Measurements from ENCODE around the gene FOLH1. TPM values are rescaled to one million over a fixed set of nuclear protein-coding genes. Genes with fewer than 3 reads are reported as not detected.
A peak's percentile ranks its signal among the peaks of the same experiment; 100 is the strongest.
"Not testable (repeated sequence)": the region's sequence is repeated elsewhere in the genome, so short reads cannot be mapped to it uniquely, and the experiment has no call there.

Gene FOLH1
- 0.54 TPM for total RNA-seq

DNA sequence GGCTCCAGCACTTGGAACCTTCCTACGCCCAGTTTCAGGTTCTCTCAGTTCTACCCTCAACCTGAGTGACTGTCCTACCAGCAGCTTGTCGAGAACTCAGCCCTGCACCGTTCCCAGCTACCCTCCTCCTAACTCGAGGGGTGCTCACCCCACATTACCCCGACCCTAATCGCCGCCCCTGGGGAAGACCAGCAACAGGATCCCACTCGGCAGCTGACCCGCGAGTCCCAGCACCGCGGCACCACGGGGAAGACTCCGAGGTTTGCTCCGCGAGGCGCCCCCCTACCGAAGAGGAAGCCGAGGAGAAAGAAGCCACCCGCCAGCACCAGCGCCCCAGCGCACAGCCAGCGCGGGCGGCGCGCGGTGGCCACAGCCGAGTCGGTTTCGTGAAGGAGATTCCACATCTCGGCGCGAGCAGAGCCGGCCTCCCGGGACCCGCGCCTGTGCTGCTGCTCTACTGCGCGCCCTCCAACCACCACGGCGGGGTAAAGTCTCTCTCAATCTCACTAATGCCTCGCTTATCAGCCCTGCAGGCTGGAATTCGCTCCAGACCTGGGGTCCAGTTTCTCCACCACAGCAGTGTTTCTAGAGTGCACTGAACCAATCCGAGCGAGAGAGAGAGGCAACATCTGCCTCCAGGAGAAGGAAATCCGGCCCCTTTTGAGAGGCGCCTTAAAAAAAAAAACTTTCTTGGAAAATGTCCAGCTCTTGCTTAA is at the start of gene FOLH1:
Gene FOLH1, minus strand, starts transcription at position 597 of the 716 bp plus-strand sequence. Its CDS starts 193 bp downstream, at position 404.
- DNase-seq (ENCODE audit: low read depth in 2 of 3, low spot score in 2 of 3): peak in 2 of 3 donors; percentile 39 to 62

DNA sequence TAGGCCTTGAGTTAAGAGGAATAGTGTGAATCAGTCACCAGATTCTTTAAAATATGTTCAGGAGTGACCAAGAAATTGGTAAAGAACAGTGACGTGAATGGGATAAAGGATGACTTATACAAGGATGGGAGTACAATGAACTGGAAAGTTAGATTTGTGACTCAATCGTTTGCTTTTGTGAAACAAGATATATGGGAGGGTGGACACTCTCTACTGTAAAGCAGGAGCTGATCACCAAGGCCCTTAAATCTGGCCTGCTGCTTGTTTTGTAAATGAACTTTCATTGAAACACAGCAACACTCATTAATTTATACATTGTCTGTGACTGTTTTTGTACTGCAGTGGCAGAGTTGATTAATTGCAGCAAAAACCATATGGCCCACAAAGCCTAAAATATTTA is 46.7 kb upstream of the FOLH1 start:
- not testable (repeated sequence) for DNase-seq (ENCODE audit: low read depth in 2 of 3, low spot score in 2 of 3)

DNA sequence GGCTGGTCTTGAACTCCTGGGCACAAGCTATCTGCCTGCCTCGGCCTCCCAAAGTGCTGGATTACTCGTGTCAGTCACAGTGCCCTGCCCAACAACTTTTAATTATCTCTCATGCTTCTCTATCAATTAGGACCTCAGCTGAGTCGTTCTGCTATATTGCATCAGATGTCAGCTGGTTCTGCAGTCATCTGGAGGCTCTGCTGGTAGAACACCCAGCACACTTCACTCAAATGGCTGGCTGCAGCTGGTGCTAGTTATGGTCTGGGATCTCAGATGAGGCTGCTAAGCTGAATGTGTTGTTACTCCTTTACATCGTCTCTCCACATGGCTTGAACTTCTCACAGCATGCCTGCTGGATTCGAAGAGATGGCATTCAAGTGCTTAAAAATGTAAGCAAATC is 42.8 kb upstream of the FOLH1 start:
- not testable (repeated sequence) for DNase-seq (ENCODE audit: low read depth in 2 of 3, low spot score in 2 of 3)

DNA sequence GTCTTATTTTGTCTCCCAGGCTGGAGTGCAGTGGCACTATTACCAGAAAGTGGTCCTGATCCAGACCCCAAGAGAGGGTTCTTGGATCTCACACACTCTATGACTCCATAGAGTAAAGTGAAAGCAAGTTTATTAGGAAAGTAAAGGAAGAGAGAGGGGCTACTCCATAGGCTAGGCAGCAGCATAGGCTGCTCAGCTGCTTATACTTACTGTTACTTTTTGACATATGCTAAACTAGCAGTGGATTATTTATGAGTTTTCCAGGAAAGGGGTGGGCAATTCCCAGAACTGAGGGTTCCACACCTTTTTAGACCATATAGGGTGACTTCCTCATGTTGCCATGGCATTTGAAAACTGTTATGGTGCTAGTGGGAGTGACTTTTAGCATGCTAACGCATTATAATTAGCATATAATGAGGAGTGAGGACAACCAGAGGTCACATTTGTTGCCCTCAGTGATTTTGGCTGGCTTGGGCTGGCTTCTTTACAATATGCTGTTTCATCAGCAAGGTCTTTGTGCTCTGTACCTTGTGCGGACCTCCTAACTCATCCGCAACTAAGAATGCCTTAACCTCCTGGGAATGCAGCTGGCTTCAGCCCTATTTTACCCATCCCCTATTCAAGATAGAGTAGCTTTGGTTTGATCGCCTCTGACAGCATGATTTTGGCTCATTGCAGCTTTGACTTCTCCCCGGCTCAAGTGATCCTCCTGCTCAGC is 42.2 kb upstream of the FOLH1 start:
- not testable (repeated sequence) for DNase-seq (ENCODE audit: low read depth in 2 of 3, low spot score in 2 of 3)

DNA sequence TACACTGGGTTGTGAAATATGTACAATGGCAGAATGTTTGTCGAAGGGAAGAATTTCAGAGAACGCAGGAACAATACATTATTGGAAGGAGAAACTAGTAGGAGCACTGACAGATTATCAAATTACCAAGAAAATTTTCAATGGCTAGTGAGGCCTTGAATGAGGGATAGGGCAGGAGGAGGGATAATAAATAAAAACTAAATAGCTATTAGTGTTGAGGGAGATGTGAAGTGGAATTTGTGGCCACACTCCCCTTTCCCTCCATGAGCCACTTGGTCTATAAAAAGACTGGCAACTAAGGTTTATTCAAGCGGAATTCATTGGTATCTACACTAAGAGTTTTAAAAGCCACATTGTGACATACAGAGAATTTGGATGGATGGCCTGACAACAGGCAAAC is 41.0 kb upstream of the FOLH1 start:
- not testable (repeated sequence) for DNase-seq (ENCODE audit: low read depth in 2 of 3, low spot score in 2 of 3)

DNA sequence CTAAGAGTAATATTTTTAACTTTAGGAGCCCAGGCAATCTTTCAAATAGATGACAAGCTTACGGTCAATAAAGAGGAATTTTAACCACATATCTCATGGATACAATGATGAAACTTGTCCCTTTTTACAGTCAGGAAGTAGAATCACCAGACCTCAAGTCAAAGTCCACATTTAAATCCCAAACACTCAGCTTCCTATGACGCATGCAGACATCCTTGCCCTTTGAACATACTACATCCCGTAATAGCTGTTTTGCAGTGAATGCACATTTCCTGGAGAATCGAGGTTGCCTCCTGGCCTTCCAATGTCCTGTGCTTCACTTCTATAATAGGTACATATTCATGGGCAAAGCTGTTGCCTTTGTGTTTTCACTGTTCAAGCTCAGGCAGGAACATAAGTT is 25.3 kb upstream of the FOLH1 start:
- DNase-seq (ENCODE audit: low read depth in 2 of 3, low spot score in 2 of 3): not testable (repeated sequence)

DNA sequence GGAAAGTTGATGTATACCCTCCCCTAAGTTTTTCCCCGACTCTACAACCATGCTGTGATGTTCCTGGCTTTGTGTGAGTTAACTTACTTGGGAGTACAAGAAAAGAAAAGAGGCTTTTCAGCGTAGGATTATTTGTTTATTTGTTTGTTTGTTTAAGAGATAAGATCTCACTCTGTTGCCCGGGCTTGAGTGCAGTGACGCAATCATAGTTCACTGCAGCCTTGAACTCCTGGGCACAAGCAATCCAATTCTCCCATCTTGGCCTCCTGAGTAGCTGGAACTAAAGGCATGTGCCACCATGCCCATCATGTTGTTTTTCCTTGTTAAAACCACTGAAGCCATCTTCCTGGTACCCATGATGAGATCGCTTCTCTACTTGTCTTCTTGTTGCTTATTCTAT is 24.6 kb upstream of the FOLH1 start:
- DNase-seq (ENCODE audit: low read depth in 2 of 3, low spot score in 2 of 3): not testable (repeated sequence)

DNA sequence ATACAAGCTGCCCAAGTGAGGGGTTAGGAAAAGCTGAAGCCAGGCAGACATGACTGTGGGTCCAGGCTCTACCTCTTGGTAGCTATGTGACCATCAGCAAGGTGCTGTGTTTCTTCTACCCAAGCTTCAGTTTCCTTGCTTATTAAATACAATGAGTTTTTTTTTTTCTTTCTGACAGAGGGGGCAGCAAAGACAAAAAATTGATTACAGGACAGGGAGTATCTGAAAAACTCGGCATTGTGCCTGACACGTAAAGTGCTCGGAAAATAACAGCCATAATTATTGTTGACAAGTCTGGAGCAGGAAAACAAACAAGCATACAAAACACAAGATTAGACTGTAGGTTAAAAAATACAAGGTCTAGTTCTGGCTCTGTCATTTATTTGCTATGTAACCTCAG is 23.3 kb upstream of the FOLH1 start:
- not testable (repeated sequence) for DNase-seq (ENCODE audit: low read depth in 2 of 3, low spot score in 2 of 3)

DNA sequence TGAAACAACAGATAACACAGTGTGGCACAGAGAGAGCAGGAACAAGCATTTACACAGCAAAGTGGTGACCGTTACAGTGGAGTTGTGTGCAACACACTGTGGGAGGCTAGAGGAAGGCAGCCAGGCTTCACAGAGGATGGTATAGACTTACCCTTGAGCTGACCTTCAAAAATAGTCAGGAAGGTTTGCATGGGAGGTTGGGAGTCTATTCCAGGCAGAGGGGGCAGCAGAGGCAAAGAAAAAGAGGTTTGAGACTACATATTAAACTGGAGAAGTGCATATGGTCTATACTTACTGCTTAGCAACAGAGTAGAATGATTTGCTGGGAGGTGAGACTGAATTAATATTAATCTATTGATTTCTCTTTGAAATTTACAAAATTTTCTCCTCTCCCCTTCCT is 22.1 kb upstream of the FOLH1 start:
- not testable (repeated sequence) for DNase-seq (ENCODE audit: low read depth in 2 of 3, low spot score in 2 of 3)

DNA sequence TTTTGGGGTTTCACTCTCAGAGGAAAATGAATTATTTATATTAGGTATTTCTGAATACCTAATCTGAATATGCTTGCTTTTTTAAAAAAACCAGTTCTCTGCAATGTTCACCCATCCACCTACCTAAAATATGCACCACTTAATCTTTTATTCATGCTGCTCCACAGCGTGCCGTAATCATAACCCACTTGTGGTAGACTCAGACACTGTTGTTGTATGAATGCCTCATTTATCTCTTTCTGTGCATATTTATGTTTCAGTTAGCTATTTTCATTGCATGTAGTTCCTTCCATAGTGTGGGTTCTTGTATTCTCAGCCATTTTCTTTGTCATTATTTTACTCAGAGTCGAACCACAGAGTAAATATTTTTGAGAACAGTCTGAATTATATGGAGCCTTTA is 21.6 kb upstream of the FOLH1 start:
- DNase-seq (ENCODE audit: low read depth in 2 of 3, low spot score in 2 of 3): not testable (repeated sequence)

DNA sequence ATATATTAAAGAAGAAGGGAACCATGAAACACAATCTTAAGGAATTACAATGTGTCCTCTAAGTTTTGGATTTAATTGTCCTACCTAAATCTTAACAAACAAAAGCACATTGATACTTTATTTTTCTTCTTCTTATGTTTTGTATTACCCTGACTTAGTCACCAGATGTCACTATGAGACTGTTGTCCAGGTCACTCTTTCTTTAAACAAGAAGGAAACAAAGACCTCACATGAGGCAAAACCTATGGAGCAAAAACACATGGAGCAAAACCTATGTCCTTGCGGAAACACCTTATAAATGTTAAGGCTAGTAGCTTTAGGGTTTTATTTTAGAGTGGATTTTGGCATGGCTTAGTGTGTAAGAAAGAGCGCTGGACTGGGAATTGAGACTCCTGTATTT is 20.7 kb upstream of the FOLH1 start:
- not testable (repeated sequence) for DNase-seq (ENCODE audit: low read depth in 2 of 3, low spot score in 2 of 3)

DNA sequence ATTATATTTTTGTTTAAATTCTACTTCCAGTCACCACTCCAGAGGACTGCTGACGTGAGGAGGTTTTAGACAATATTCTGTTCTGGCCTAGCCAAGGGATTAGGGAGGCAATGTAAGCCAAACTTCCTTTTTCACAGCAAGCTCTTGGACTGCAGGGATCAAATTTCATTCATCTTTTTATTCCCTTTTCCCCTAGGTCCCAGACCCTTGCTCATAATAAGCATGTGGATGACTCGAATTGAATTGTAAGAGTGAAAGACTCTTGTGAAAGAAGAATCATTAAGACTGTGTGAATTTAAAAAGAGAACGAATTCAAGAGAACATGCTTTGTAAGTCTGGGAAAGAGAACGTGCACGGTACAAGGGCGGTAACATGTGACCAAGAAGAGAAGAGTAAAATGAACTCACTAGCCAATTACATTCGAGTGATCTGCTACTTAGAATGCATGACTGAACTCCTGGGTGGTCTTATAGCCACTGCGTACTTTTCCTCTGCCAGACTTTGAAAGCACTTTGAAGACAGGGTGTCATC is 16.9 kb upstream of the FOLH1 start:
- not testable (repeated sequence) for DNase-seq (ENCODE audit: low read depth in 2 of 3, low spot score in 2 of 3)

DNA sequence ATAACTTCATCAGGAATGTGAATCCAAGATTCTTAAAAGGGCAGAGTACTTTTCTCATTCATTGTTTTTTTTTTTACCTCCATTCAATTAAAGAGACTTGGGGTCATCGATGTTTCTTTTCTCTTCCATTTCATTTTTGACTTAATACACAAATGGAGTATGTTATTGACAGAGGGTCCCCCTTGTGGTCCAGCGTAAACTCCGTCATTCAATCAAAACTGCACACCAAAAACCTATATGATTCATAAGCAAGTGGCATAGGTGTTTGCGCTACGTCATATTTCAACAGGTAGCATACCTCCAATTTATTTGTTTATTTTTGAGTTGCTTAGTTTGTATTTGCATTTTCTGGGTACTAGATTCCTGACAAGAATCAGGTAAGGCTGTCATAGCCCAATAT is 12.7 kb upstream of the FOLH1 start:
- DNase-seq (ENCODE audit: low read depth in 2 of 3, low spot score in 2 of 3): peak in 1 of 3 donors; percentile 1

DNA sequence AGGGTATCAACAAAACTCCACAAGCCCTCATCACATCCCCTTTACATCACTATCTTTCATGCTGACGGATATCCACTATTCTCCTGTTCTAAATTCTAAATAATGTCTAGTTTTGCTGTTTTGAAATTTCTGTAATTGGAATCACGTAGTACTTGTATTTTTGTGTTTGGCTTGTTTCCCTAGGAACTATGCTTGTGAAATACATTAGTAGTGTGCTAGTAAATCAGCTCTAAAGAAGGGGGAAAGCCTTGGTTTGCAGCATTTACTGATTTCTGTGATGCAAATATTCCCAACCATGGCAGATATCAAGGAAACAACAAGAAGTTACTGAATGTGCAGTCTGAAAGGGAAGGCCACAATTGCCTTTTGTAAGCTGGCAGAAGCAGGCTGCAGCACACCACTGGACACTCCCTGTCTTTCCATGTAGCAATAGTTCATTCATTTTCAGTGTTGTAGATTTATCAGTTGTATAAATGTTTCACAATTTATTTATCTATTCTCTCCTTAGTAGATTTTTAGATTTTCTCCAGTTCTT is 4.7 kb upstream of the FOLH1 start:
- DNase-seq (ENCODE audit: low read depth in 2 of 3, low spot score in 2 of 3): no peak

DNA sequence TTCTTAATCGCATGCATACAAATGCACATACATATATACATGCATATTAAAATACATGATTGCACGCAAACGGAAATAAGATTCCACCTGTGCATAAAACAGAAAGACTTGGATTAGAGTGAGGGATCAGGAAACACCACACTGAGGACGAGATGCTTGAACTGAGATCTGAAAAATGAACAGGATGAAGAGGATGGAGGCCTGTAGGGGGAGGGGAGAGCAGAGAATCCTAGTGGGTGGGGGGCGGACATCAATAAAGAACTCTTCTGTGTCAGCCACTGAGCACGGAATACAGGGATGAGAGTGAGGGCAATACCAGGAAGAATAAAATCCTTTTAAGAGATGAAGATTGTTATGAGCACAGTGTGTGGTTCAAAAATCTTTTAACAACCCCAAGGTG is 1.4 kb downstream of the FOLH1 start:
- DNase-seq (ENCODE audit: low read depth in 2 of 3, low spot score in 2 of 3): not testable (repeated sequence)

DNA sequence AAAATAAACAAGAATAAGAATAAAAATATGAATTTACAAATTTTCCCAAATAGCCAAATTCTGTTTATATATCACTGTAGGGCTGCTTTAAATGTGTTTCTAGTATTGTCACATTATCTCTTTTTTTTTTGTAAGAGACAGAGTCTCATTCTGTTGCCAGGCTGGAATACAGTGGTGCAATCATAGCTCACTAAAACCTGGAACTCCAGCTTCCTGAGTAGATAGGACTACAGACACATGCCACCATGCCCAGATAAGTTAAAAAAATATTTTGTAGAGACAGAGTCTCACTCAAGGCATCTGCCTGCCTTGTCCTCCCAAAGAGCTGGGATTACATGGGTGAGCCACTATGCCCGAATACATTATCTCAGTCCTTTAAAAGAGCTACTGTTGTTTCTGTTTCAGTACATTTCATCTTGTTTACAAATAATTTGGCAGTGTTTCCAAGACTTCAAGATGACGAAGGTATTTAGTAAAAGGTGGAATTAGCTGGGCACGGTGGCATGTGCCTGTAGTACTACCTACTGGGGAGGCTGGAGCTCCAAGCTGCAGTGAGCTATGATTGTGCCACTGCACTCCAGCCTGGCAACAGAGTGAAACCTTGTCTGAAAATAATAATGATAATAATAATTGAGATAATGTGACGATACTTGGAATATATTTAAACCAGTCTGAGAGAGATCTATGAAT is 6.0 kb downstream of the FOLH1 start:
- no peak for DNase-seq (ENCODE audit: low read depth in 2 of 3, low spot score in 2 of 3)

DNA sequence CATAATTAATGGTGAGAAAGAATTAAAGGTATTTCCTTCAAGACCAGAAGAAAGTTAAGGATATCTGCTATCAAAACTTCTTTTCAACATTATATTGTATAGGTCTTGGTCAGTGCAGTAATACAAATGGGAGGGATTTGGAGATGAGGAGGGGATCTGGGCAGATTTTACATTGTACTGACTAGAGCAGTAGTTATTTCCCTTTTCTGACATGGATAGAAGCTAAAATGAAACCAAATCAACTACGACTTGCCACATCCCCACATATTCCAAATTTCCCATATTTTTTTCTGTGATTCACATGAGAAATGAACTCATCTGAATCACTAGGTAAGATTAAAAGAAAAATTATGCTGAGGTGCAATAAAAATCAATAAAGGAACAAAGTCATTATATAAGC is 11.6 kb downstream of the FOLH1 start:
- DNase-seq (ENCODE audit: low read depth in 2 of 3, low spot score in 2 of 3): not testable (repeated sequence)

DNA sequence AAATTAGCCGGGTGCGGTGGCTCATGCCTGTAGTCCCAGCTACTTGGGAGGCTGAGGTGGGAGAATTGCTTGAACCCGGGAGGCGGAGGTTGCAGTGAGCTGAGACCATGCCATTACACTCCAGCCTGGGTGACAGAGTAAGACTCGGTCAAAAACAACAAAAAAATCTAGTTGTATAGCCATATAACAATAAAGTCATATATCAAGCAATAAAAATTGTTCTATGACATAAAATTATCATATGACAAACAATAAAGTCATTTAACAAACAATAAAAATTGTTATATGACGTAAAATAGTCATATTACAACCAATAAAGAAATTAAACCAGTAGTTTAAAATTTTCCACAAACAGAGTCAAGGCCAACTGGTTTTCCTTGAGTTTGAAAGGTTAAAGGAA is 12.4 kb downstream of the FOLH1 start:
- not testable (repeated sequence) for DNase-seq (ENCODE audit: low read depth in 2 of 3, low spot score in 2 of 3)

DNA sequence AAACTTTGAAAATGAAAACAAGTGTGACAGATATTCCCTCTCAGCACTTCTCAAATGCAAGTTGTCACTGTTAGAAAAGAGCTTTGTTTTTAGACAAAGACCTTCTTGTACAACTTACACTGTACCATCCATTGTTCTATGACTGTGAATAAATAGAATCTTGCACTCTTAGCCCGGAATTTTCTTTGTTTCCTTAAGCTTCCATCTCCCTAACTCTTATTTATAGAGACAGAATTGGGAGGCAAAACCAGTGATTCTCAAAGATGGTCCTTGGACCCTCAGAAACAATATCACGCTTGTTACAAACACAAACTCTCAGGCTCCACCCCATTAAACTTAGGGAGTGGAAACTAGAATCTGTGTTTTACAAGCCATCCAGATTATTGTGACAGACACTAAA is 18.1 kb downstream of the FOLH1 start:
- not testable (repeated sequence) for DNase-seq (ENCODE audit: low read depth in 2 of 3, low spot score in 2 of 3)

DNA sequence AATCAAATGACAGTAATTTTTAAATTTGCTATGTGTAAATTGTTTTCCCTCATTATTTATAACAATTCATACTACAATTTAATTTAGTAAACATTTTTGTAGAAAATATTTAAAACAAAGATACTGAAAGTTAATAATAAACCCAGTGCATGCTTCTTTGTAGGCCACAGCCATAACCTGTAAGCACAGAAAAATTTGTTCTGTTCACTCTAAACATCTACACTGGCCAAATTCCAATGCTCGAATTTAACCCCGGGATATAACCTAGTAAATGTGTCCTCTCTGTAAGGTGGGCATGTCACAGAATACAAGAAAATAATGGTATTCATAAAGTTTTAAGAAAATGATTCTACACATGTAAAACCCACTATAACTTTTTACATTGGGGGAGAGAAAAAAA is 22.2 kb downstream of the FOLH1 start:
- not testable (repeated sequence) for DNase-seq (ENCODE audit: low read depth in 2 of 3, low spot score in 2 of 3)

DNA sequence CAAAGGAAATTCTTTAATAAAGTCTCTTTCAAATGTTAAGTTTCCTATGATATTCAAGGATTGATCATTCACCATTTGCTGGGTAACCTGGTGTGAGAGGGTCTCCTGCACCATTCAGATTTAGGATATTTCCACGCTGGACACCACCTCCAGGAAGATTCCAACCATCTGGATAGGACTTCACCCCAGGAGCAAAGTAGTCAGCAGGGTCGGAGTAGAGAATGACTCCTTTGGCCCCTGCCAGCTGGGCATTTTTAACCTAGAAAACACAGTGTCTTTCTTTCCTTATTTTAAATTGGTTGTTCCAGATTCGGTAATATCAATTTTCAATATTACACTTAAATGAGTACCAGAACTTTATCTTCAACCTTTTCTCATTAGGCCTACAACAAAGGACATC is 22.8 kb downstream of the FOLH1 start:
- DNase-seq (ENCODE audit: low read depth in 2 of 3, low spot score in 2 of 3): not testable (repeated sequence)
